ENCODE data around the gene CCL22.
"Not testable (repeated sequence)": the region's sequence is repeated elsewhere in the genome, so short reads cannot be mapped to it uniquely, and the experiment has no call there.

CCL22 gene

GRCh38 chr16:57343221-57343620, 15.4 kb upstream of the CCL22 start:
- Histone ChIP-seq H3K9ac (ENCODE audit: insufficient read length) (no peak overlapping the region), H3K27ac (no peak overlapping the region), H3K9me3 (ENCODE audit: low read depth, low read length) (no peaks in the 10 kb centered on the region), H3K4me3 (no peak overlapping the region), H3K36me3 (ENCODE audit: insufficient read depth, low read length) (no peaks in the 10 kb centered on the region)
- no peak for DNase-seq (ENCODE audit: low read depth, low spot score)
- TF ChIP-seq FOXP2 (optimal IDR thresholded peaks at IDR 0.05; ENCODE audit: control extremely low read depth, extremely low read length, insufficient read depth) (no peak), POLR2AphosphoS5 (IDR thresholded peaks at IDR 0.05; ENCODE audit: borderline replicate concordance, low read depth, low read length) (no peak), EZH2 (IDR thresholded peaks at IDR 0.05) (no peak)

GRCh38 chr16:57344094-57344493, 14.5 kb upstream of the CCL22 start:
- DNase-seq (ENCODE audit: low read depth, low spot score); H3K36me3 ChIP-seq (ENCODE audit: insufficient read depth, low read length); H3K4me3 ChIP-seq; H3K27ac ChIP-seq; H3K9ac ChIP-seq (ENCODE audit: insufficient read length); H3K9me3 ChIP-seq (ENCODE audit: low read depth, low read length): not testable (repeated sequence)

- H3K9ac ChIP-seq (ENCODE audit: insufficient read length): no peak overlapping the region
- DNase-seq (ENCODE audit: low read depth, low spot score): no peak
- H3K36me3 ChIP-seq (ENCODE audit: insufficient read depth, low read length): no peaks in the 10 kb centered on the region
- no peak overlapping the region for H3K4me3 ChIP-seq
- H3K9me3 ChIP-seq (ENCODE audit: low read depth, low read length): no peaks in the 10 kb centered on the region
- TF ChIP-seq POLR2AphosphoS5 (IDR thresholded peaks at IDR 0.05; ENCODE audit: borderline replicate concordance, low read depth, low read length) (no peak), EZH2 (IDR thresholded peaks at IDR 0.05) (no peak), FOXP2 (optimal IDR thresholded peaks at IDR 0.05; ENCODE audit: control extremely low read depth, extremely low read length, insufficient read depth) (no peak)
- H3K27ac ChIP-seq: no peak overlapping the region
These were observed 13.6 kb upstream of the CCL22 start for GRCh38 chr16:57345021-57345420.

GRCh38 chr16:57345666-57346204, 12.8 kb upstream of the CCL22 start:
- H3K27ac ChIP-seq: no peak overlapping the region
- H3K4me3 ChIP-seq: no peak overlapping the region
- no peak for TF ChIP-seq EZH2 (IDR thresholded peaks at IDR 0.05)
- TF ChIP-seq FOXP2 (optimal IDR thresholded peaks at IDR 0.05; ENCODE audit: control extremely low read depth, extremely low read length, insufficient read depth): no peak
- TF ChIP-seq POLR2AphosphoS5 (IDR thresholded peaks at IDR 0.05; ENCODE audit: borderline replicate concordance, low read depth, low read length): no peak
- no peak for DNase-seq (ENCODE audit: low read depth, low spot score)
- H3K9ac ChIP-seq (ENCODE audit: insufficient read length): no peak overlapping the region
- no peaks in the 10 kb centered on the region for H3K9me3 ChIP-seq (ENCODE audit: low read depth, low read length)
- H3K36me3 ChIP-seq (ENCODE audit: insufficient read depth, low read length): no peaks in the 10 kb centered on the region

- no peak for TF ChIP-seq EZH2 (IDR thresholded peaks at IDR 0.05)
- TF ChIP-seq FOXP2 (optimal IDR thresholded peaks at IDR 0.05; ENCODE audit: control extremely low read depth, extremely low read length, insufficient read depth): no peak
- no peak for TF ChIP-seq POLR2AphosphoS5 (IDR thresholded peaks at IDR 0.05; ENCODE audit: borderline replicate concordance, low read depth, low read length)
- H3K36me3 ChIP-seq (ENCODE audit: insufficient read depth, low read length): no peaks in the 10 kb centered on the region
- no peak for DNase-seq (ENCODE audit: low read depth, low spot score)
- no peak overlapping the region for H3K9ac ChIP-seq (ENCODE audit: insufficient read length)
- no peak overlapping the region for H3K27ac ChIP-seq
- no peaks in the 10 kb centered on the region for H3K9me3 ChIP-seq (ENCODE audit: low read depth, low read length)
- no peak overlapping the region for H3K4me3 ChIP-seq
These were observed 10.7 kb upstream of the CCL22 start for GRCh38 chr16:57347858-57348257.

- H3K27ac ChIP-seq: no peak overlapping the region
- no peak overlapping the region for H3K4me3 ChIP-seq
- TF ChIP-seq POLR2AphosphoS5 (IDR thresholded peaks at IDR 0.05; ENCODE audit: borderline replicate concordance, low read depth, low read length) (no peak), FOXP2 (optimal IDR thresholded peaks at IDR 0.05; ENCODE audit: control extremely low read depth, extremely low read length, insufficient read depth) (no peak), EZH2 (IDR thresholded peaks at IDR 0.05) (no peak)
- H3K36me3 ChIP-seq (ENCODE audit: insufficient read depth, low read length): no peaks in the 10 kb centered on the region
- no peaks in the 10 kb centered on the region for H3K9me3 ChIP-seq (ENCODE audit: low read depth, low read length)
- H3K9ac ChIP-seq (ENCODE audit: insufficient read length): no peak overlapping the region
- DNase-seq (ENCODE audit: low read depth, low spot score): no peak
These were observed 10.3 kb upstream of the CCL22 start for GRCh38 chr16:57348327-57348726.

GRCh38 chr16:57349212-57350031, 9.2 kb upstream of the CCL22 start:
- TF ChIP-seq POLR2AphosphoS5 (IDR thresholded peaks at IDR 0.05; ENCODE audit: borderline replicate concordance, low read depth, low read length): no peak
- TF ChIP-seq EZH2 (IDR thresholded peaks at IDR 0.05): no peak
- no peak for TF ChIP-seq FOXP2 (optimal IDR thresholded peaks at IDR 0.05; ENCODE audit: control extremely low read depth, extremely low read length, insufficient read depth)
- no peaks in the 10 kb centered on the region for H3K36me3 ChIP-seq (ENCODE audit: insufficient read depth, low read length)
- no peak for DNase-seq (ENCODE audit: low read depth, low spot score)
- H3K9ac ChIP-seq (ENCODE audit: insufficient read length): no peak overlapping the region
- no peaks in the 10 kb centered on the region for H3K9me3 ChIP-seq (ENCODE audit: low read depth, low read length)
- H3K4me3 ChIP-seq: no peak overlapping the region
- H3K27ac ChIP-seq: no peak overlapping the region

GRCh38 chr16:57352636-57353047, 5.9 kb upstream of the CCL22 start:
- TF ChIP-seq EZH2 (IDR thresholded peaks at IDR 0.05) (no peak), POLR2AphosphoS5 (IDR thresholded peaks at IDR 0.05; ENCODE audit: borderline replicate concordance, low read depth, low read length) (no peak), FOXP2 (optimal IDR thresholded peaks at IDR 0.05; ENCODE audit: control extremely low read depth, extremely low read length, insufficient read depth) (no peak)
- no peaks in the 10 kb centered on the region for H3K36me3 ChIP-seq (ENCODE audit: insufficient read depth, low read length)
- H3K9me3 ChIP-seq (ENCODE audit: low read depth, low read length): no peaks in the 10 kb centered on the region
- no peak overlapping the region for H3K9ac ChIP-seq (ENCODE audit: insufficient read length)
- DNase-seq (ENCODE audit: low read depth, low spot score): no peak
- no peak overlapping the region for H3K4me3 ChIP-seq
- no peak overlapping the region for H3K27ac ChIP-seq

- Histone ChIP-seq H3K36me3 (ENCODE audit: insufficient read depth, low read length) (no peaks in the 10 kb centered on the region), H3K4me3 (no peak overlapping the region), H3K9ac (ENCODE audit: insufficient read length) (no peak overlapping the region), H3K27ac (no peak overlapping the region), H3K9me3 (ENCODE audit: low read depth, low read length) (no peaks in the 10 kb centered on the region)
- TF ChIP-seq FOXP2 (optimal IDR thresholded peaks at IDR 0.05; ENCODE audit: control extremely low read depth, extremely low read length, insufficient read depth) (no peak), POLR2AphosphoS5 (IDR thresholded peaks at IDR 0.05; ENCODE audit: borderline replicate concordance, low read depth, low read length) (no peak), EZH2 (IDR thresholded peaks at IDR 0.05) (no peak)
- no peak for DNase-seq (ENCODE audit: low read depth, low spot score)
These were observed 4.3 kb upstream of the CCL22 start for GRCh38 chr16:57354311-57354710.
